Nucleus accumbens (tissue), 56 donors: Measurements from ENCODE around the gene BEND4.

Source experiments
- DNase-seq, 56 donors: peaks; one replicate each; lab custom pipeline; 2025; lab: John Stamatoyannopoulos, UW

Gene BEND4

GRCh38 chr4:42119886-42120285 lies 32.6 kb downstream of the BEND4 start:
- no peak for DNase-seq

- no peak for DNase-seq
Measured at GRCh38 chr4:42112846-42113245, 39.6 kb downstream of the BEND4 start.

GRCh38 chr4:42104521-42104920 lies 47.9 kb downstream of the BEND4 start:
- no peak for DNase-seq

- DNase-seq: no peak
Measured at GRCh38 chr4:42101446-42101975, 50.9 kb downstream of the BEND4 start.

GRCh38 chr4:42088386-42088785 lies 64.1 kb downstream of the BEND4 start:
- DNase-seq: no peak

DNA sequence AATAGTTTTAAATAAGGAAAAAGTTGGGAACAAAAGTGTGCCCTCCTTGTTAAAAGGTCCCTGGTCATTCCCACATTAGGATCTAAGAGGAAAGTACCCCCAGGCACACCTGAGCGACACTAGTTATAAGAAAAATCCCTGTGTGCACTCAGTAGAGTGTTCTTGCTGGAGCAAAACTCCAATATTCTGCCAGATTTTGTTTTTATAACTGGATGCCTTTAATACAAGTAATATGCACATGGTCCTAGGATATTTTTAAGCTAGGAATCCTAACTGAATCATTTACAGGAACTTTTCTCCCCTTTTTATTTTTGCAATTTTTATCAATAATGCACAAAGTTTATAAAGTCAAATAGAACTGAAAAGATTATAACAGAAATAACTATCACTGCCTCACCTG lies 68.6 kb downstream of the BEND4 start:
- no peak for DNase-seq

DNA sequence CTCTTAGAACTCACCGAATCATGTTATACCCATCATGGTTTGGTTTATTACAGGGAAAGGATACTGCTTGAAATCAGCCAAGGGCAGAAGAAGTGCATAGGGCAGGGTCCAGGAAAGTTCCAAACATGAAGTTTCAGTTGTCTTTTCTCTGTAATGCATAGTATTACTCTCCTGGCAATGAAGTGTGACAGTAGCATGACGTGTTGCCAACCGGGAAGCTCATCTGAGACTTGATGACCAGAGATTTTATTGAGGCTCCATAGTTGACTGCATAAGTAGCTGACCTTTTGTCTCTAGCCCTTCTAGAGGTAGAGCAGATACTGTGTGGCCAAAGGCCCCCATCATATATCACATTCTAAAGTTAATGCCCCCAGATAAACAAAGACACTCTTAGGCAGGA lies 72.1 kb downstream of the BEND4 start:
- no peak for DNase-seq

DNA sequence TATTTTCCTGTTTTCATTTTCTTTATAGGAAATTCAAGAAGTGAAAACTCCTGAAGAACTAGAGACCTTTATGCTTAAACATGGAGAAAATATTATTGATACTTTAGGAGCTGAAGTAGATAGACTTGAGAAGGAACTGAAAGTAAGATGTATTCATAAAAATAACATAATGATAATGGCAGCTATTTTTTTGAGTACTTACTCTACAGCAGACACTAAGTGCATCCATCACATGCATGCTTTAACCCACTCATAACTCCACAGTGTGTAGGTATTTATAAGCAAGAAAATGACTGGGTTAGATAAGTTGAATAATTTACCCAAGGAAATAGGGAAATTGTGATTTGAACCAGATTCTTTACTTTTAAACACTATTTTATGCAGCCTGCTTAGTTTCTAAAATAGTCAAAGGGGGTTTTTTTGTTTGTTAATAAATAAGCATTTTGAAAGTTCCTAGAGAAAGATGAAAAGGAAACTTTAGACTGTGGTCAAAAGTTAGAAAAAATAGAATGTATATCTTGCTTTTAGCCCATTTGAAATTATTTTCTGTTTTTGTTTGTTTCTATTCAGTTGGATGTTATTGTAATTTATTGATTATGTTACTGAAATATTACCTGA lies 74.2 kb downstream of the BEND4 start:
- DNase-seq: no peak

- no peak for DNase-seq
Measured at GRCh38 chr4:42074294-42074693, 78.2 kb downstream of the BEND4 start.

DNA sequence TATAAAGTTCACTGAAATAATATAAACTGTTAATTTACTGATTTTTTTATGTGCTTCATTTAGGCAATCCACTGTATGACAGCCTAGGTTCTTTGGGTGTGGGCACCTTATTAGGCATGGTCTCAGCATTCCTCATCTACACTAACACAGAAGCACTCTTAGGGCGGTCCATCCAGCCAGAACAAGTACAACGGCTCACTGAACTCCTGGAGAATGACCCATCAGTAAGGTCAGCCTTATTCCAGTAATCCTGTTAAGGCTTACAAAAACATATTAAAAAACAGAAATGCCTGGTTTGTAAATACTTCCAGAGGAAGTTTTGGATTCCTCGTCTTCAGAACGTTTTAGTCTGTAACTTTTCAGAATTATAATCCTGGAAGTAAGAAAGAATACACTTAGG lies 82.0 kb downstream of the BEND4 start:
- no peak for DNase-seq

GRCh38 chr4:42067264-42067663 lies 85.2 kb downstream of the BEND4 start:
- no peak for DNase-seq

- DNase-seq: no peak
Measured at GRCh38 chr4:42066402-42066801, 86.1 kb downstream of the BEND4 start.
